OCI-LY7 (cell line): ENCODE measurements around the gene KIAA1755.
A peak's percentile ranks its signal among the peaks of the same experiment; 100 is the strongest.
"Not testable (repeated sequence)": the region's sequence is repeated elsewhere in the genome, so short reads cannot be mapped to it uniquely, and the experiment has no call there.

ENCODE experiments used
- EZH2phosphoT487 ChIP-seq: fragments of 200-600 bp; sonication (generic); IDR thresholded peaks from 2 replicates; pipeline ENCODE4 v1.6.1; 2018; ENCODE audit warnings: low read depth, borderline replicate concordance, mild to moderate bottlenecking, mixed run types, antibody characterized with exemption, low read length, moderate library complexity, mixed read lengths
- TF ChIP-seq, protein P1 (sequence below): fragments of 200-600 bp; sonication (generic); conservative IDR thresholded peaks from 2 replicates; pipeline ENCODE4 v1.5.1; 2014; ENCODE audit warnings: mild to moderate bottlenecking, antibody characterized with exemption, low read length, moderate library complexity, mixed read lengths

DNA sequence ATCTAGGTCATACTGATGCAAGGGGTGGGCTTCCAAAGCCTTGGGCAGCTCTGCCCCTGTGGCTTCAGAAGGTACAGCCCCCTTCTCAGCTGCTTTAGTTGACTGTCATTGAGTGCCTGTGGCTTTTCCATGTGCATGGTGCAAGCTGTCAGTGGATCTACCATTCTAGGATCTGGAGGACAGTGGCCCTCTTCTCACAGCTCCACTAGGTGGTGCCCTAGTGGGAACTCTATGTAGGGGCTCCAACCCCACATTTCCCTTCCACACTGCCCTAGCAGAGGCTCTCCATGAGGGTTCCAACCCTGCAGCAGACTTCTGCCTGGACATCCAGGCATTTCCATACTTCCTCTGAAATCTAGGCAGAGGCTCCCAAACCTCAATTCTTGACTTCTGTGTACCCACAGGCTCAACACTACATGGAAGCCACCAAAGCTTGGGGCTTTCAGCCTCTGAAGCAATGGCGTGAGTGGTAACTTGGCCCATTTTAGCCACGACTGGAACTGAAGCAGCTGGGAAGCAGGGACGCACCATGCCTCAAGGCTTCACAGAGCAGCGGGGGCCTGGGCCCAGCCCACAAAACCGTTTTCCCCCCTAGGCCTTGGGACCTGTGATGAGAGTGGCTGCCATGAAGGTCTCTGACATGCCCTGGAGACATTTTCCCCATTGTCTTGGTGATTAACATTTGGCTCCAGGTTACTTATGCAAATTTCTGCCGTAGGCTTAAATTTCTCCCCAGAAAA is 20.8 kb upstream of the KIAA1755 start:
- TF ChIP-seq, protein P1, sequence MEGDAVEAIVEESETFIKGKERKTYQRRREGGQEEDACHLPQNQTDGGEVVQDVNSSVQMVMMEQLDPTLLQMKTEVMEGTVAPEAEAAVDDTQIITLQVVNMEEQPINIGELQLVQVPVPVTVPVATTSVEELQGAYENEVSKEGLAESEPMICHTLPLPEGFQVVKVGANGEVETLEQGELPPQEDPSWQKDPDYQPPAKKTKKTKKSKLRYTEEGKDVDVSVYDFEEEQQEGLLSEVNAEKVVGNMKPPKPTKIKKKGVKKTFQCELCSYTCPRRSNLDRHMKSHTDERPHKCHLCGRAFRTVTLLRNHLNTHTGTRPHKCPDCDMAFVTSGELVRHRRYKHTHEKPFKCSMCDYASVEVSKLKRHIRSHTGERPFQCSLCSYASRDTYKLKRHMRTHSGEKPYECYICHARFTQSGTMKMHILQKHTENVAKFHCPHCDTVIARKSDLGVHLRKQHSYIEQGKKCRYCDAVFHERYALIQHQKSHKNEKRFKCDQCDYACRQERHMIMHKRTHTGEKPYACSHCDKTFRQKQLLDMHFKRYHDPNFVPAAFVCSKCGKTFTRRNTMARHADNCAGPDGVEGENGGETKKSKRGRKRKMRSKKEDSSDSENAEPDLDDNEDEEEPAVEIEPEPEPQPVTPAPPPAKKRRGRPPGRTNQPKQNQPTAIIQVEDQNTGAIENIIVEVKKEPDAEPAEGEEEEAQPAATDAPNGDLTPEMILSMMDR: peak; percentile 30; the same call in 1 of the 2 replicates
- TF ChIP-seq EZH2phosphoT487: not testable (repeated sequence)
